ENCODE results near the gene KIF16B.

The KIF16B gene

GRCh38 chr20:16350465-16350864, 222.8 kb downstream of the KIF16B start:
- peak; percentile 80 for DNase-seq (ENCODE audit: low spot score)

DNA sequence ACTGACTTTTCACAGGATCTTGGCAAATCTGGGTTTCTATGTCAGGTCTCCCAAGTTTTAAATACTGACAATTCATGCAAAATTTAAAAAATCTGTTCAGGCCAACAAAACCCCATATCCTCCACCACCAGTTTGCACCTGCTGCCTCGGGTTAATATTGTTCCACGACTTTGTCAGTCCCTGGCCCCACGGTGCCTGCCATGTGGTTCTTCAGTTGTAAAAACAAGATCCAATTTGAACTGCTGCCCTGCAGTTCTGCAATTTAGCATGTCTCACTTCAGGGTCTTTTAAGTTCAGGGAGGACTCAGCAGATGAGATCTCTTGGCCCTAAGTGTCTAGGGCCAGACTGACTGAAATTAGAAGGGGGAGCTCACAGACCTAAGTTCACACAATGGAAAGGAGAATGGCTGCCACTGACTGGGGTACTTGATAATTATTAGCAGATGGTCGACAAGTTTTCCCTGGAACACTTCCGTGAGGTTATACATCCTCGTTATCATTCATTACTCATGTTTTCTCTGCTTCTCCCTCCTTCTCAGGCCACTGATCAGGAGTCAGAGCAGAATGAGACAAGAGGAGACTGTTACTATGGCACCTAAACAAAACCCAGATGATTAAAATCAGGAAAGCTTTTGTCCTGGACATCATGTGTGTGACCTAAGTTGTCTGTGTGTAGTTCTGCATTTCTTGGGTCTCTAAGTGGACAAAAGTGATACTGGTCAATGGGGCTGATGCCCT, 223.6 kb downstream of the KIF16B start:
- DNase-seq (ENCODE audit: low spot score), result peak; percentile 71

DNA sequence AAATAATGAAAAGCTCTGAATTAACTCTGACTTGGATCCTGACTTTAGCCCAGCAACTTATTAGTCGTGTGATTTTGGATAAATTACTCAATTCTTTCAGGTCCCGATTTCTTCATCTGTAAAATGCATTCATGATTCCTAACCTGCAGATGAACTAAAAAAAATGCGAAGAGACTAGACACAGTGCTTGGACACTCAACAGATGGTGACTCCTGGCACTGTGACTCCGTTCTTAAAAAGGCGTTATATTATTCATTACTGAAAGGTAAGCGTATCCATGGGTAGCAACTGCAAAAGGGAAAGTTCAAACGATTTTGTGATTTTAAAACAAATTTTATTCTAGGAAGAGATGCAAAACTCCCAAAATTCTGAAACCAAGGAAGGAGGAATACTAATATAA, 226.3 kb downstream of the KIF16B start:
- no peak for DNase-seq (ENCODE audit: low spot score)

DNA sequence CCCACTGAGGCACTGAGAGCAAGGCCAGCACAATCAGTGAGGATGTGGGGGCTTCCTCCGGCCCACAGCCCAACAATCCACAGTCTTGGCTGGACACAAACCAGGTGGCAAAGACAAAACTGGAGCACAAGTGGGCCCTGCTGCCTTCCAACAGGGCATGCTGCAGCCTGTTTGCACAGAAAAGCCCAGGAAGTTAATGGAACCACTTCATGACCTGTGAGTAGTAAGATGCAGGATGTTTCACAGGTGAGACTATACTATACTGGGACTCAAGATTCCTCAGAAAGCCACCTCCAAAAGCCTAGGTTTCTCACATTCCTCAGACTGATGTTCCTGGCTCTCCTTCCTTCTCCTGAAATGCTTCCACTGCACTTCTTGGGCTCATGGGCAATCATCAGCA, 235.5 kb downstream of the KIF16B start:
- DNase-seq (ENCODE audit: low spot score), result no peak

DNA sequence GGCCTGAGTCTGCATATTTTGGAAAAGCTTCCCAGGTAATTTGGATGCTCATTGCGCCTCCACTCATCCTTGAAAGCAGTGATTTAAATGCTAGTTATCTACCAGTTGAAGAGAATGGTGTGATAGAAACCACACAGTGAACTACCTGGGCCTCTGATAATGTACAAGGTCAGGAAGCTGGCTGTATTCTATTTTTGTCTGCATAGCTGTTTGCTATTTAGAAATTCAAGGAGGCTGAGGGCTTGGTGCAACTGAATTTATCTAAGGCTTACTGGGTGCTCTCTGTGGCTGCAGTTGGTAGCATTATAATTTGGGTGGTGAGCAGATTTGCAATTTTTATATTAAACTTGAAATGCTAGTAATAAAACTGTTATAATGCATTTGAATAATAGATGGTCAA, 245.6 kb downstream of the KIF16B start:
- DNase-seq (ENCODE audit: low spot score), result no peak

DNA sequence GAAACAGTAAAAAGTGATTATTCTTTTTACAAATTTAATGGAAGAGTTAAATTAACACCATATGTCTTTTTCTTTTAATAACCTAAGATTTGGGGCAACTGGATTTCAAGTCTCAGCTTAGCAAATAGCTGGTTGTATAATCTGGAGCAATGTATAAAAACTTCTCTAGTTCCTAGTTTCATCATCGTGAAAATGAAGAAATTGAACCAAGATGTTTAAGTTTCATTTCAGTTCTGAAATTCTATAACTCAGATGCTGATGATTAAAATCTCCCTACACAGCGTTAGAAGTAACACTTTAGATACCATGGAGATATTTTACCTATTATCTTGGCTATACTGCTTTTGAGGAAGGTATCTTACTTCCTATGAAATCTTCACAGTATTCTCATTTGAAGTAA, 252.0 kb downstream of the KIF16B start:
- DNase-seq (ENCODE audit: low spot score), result no peak

DNA sequence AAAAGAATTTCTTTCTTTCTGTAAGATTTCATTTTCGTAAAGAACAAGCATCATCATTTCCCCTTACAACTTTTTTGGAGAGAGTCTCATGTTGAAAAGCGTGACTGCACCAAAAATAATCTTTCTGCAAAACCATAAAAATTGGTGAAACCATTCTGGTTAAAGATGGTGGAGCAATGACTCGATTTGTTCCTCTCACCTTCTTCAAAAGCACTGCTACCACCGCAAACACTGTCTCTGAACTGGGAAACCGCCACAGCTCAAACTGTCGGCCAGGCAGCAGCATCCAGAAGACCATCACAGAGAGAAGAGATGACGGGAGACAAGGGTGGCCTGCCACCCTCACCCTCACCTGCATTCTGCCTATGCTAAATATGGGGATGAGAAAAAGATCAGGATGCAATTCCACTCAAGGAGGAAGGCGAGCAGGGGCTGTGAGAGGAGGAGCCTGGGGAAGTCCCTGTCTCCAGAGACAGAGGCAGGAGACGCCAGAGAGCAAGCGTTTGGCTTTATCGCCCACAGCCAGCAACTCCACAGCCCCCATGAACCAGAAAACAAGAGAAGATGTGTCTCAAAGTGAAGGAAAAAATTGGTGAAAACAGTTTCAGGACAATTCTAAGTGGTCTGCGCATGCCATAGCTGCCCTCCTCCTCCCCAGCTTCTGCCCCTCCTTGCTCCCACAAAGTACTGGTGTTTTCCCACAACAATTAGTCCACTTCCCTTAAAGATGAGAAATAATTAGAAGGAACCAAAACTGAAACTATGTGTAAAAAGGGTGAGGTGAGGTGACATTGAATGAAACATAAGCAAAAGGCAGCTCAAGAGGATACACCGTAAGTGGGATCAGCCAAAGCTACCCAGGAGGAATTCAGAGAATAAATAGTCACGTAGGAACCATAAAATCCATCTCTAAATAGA, 255.5 kb downstream of the KIF16B start:
- no peak for DNase-seq (ENCODE audit: low spot score)

GRCh38 chr20:16316513-16316912, 256.7 kb downstream of the KIF16B start:
- DNase-seq (ENCODE audit: low spot score), result no peak

GRCh38 chr20:16314748-16315159, 258.5 kb downstream of the KIF16B start:
- DNase-seq (ENCODE audit: low spot score), result no peak

- DNase-seq (ENCODE audit: low spot score), result no peak
Measured at GRCh38 chr20:16314320-16314719, 258.9 kb downstream of the KIF16B start.

DNA sequence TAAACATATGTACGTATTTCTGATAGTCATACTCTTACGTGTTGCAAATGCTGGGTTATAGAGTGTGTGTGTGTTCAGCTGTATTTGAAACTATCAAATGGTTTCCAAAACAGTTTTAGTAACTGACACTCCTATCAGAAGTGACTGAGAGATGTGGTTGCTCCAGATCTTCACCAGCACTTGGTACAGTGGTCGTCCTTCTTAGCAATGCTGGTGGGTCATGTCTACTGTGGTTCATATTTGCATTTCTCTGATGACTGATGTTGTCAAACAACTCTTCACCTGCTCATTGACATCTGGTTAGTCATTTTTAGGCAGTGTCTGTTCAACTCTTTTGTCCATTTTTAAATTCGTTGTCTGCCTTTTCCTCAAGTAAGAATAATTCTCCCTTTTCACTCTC, 259.3 kb downstream of the KIF16B start:
- DNase-seq (ENCODE audit: low spot score), result no peak

GRCh38 chr20:16312998-16313397, 260.2 kb downstream of the KIF16B start:
- no peak for DNase-seq (ENCODE audit: low spot score)

DNA sequence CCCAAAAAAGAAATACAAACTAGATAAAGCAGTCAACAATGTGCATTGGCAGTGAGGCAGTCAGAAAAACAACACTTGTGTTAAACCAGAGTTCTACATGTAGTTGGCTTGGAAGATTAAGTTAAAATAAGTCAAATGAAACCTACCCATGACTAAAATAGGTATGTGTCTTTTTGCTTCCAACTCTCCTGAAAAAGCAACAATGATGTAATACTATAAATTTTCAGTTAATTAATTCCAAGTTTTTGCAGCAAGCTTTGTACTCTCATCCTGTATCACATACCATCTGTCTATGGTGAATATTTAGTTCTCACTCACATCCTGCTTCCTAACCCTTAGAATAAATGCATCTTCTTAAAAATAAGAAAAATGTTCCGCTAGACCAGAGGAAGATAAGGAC, 261.5 kb downstream of the KIF16B start:
- DNase-seq (ENCODE audit: low spot score), result no peak

DNA sequence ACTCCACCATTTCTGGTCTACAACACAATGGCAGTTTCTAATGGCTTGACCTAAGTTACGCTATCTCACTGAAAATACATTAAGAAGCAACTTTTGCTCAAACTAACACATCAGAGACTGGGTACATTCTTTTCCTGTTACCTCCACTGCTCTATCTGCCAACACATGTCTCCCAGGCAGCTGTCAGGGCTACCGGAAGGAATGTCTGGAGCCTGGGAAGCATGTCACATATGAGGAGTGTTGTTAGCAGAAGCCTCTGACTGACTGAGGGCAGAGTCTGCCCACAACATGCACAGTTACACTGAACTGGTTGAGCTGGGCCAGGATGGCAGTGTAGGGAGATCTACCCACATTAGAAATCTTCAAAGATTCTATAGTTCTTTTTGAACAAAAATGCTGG, 264.5 kb downstream of the KIF16B start:
- no peak for DNase-seq (ENCODE audit: low spot score)

DNA sequence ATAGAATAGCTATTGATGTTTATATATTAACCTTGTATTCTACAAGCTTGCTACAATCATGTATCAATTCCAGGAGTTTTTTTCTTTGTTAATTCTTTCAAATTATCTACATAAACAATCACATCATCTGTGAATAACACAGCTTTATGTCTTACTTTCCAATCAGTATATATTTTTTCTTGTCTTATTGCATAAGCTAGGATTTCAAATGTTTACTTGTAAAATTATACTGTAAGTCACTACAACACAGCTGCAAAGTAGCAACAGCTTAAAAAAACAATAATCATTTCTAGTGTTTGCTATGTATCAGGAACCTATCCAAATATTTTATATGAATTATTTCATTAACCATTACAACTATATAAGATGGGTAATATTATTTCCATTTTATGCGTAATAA, 270.4 kb downstream of the KIF16B start:
- DNase-seq (ENCODE audit: low spot score), result no peak

DNA sequence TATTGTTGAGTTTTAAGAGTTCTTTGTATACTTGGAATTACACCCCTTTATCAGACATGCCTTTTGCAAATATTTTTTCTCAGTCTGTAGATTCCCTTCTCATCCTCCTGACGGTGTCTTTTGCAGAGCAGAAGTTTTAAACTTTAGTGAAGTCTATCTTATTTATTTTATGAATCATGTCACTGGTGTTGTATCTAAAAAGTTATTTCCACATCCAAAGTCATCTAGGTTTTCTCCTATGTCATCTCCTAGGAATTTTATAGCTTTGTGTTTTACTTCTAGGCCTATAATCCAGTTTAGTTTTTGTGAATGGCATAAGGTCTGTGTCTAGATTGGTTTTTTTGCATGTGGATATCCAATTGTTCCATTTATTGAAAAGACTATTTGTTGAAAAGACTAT, 271.3 kb downstream of the KIF16B start:
- DNase-seq (ENCODE audit: low spot score), result no peak

DNA sequence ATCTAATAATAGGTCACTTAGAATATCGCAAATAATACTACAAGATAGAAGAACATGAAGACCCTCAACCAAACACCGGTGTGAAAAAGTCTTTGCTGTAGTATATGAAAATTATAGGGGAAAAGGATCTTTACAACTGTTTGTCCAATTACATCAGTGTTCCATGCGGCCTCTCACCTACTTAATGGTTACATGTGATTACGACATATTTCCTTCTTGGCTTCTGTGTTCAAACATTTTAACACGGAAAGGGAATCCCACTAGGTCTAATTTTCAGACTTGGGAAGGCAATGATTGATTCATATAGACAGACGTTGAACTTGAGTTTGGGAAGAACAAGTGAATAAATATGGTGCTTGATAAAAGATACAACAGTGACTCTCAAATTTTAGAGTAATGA, 273.4 kb downstream of the KIF16B start:
- no peak for DNase-seq (ENCODE audit: low spot score)

GRCh38 chr20:16296931-16297330, 276.3 kb downstream of the KIF16B start:
- no peak for DNase-seq (ENCODE audit: low spot score)

- no peak for DNase-seq (ENCODE audit: low spot score)
Measured at GRCh38 chr20:16295534-16295933, 277.7 kb downstream of the KIF16B start.

- DNase-seq (ENCODE audit: low spot score), result no peak
Measured at GRCh38 chr20:16293590-16293989, 279.7 kb downstream of the KIF16B start.

DNA sequence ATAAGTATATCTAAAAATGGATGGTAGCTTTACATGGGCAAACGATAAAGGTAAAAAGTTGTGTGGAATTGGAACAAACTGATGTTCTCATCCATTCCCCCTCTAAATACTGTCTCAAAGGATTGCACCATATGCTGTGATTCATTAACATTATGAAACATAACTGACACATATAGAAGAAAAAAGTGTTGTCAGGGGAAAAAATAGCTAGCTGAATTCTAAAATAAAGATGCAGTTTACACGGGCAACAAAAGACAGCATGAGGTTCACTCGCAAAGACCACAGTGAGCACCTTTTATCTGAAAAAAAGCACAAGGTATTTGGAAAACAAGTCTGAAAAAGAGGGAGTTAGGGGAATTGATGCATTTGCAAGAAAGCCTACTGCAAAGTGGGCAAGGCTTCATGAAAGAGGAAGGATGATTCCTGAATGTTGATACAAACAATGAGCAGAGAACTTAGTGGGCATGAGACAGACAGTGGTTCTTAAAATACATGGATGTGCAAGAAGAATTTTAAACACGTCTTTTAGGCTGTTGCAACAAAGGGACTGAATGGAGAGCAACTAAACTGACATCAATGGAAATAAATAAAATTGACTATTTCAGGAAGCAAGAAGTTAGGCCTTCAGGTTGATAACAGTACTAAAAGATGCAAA, 280.9 kb downstream of the KIF16B start:
- no peak for DNase-seq (ENCODE audit: low spot score)

DNA sequence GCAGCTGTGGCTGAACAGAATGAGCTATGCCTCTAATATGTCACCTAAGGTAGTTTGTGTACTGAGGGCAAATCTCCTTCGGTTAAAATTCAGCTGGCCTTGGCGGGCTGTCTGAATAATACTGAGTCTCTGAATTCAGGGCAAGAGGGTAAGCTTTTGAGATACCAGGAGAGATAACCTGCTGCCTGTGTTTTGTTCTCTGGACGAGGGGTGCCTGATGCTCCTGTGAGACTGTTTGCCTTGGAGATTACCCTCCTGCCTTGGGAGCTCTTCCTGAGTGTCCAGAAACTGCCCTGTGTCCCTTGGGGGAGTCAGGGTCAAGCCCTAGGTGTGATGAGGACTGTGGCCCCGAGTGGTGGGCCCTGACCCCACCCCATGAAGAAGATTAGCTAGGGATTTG, 282.9 kb downstream of the KIF16B start:
- DNase-seq (ENCODE audit: low spot score), result no peak

DNA sequence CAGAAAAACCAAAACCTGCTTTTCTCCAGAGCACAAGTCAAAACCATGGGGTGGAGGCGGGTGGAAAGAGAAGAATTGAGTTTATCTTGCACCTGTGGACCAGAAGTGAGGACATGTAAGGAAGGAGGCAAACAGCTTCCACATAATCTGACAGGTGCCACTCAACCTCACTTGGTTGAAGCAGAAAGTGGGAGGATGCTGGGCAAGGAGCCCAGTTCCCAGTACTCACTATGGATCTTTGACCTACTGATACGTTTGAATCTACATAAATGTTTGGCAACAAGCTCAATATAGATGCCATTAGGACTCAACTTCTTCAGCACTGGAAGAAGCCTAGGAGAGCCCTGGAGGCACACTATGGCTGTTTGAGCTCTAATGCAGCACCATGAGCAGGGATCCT, 285.5 kb downstream of the KIF16B start:
- no peak for DNase-seq (ENCODE audit: low spot score)

Data from AG20443 (cell line).